ENCODE results near the gene C8B. TPM values are rescaled to one million over a fixed set of nuclear protein-coding genes. Genes with fewer than 3 reads are reported as not detected.

The C8B gene
- total and polyA plus RNA-seq, 9 of the 15 experiments (the other 6 are each of a cell fraction or from before 2014, with no cell fraction given) = not detected

- Histone ChIP-seq H4K20me1 (replicated peaks; ENCODE audit: control insufficient read depth, insufficient read depth, low read length) (no peaks in the 10 kb centered on the region), H3K9me1 (ENCODE audit: control insufficient read depth, insufficient read depth, low read length) (no peaks in the 10 kb centered on the region), H3K4me2 (ENCODE audit: insufficient read depth, low read length) (no peak overlapping the region), H3K9me3 (replicated peaks; ENCODE audit: control insufficient read depth, insufficient read depth, low read depth, low read length) (no peaks in the 10 kb centered on the region), H3K27me3 (ENCODE audit: control insufficient read depth in 2 of 2, insufficient read depth in 2 of 2, low read length in 2 of 2) (0 out of 5 replicates have a peak, but pooled peaks cover 0 to 3% of the 10 kb centered on the region in 2 experiments), H3K4me3 (no peak overlapping the region), H3K4me1 (replicated peaks in 1 of 2; ENCODE audit: control insufficient read depth in 2 of 2, insufficient read depth in 2 of 2, low read length in 2 of 2) (no peaks in the 10 kb centered on the region), H3K9ac (ENCODE audit: insufficient read depth in 1 of 2, low read depth in 2 of 2, low read length in 2 of 2) (no peak overlapping the region), H2AFZ (ENCODE audit: low read depth, low read length) (no peak overlapping the region), H3K36me3 (ENCODE audit: control insufficient read depth, insufficient read depth, low read length) (no peaks in the 10 kb centered on the region), H3K27ac (ENCODE audit: extremely low read depth, low read depth, low read length) (no peak overlapping the region), H3K79me2 (ENCODE audit: control insufficient read depth, insufficient read depth, low read length) (no peaks in the 10 kb centered on the region)
- intact Hi-C loops (cut with micrococcal nuclease) = no loop called here
- ATAC-seq = no peak
- TF ChIP-seq, protein P1, sequence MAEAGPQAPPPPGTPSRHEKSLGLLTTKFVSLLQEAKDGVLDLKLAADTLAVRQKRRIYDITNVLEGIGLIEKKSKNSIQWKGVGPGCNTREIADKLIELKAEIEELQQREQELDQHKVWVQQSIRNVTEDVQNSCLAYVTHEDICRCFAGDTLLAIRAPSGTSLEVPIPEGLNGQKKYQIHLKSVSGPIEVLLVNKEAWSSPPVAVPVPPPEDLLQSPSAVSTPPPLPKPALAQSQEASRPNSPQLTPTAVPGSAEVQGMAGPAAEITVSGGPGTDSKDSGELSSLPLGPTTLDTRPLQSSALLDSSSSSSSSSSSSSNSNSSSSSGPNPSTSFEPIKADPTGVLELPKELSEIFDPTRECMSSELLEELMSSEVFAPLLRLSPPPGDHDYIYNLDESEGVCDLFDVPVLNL (CRISPR knock-in tag; IDR thresholded peaks at IDR 0.05; ENCODE audit: low read depth) = no peak
- no peak for TF ChIP-seq ZKSCAN3 (CRISPR knock-in tag; IDR thresholded peaks at IDR 0.05)
- no peak for TF ChIP-seq ZNF175 (CRISPR knock-in tag; IDR thresholded peaks at IDR 0.05; ENCODE audit: low read depth)
- no peak for TF ChIP-seq NFXL1 (CRISPR knock-in tag; IDR thresholded peaks at IDR 0.05)
- no peak for TF ChIP-seq NONO (IDR thresholded peaks at IDR 0.05; ENCODE audit: low read depth in 2 of 2, low read length in 1 of 2)
- TF ChIP-seq, protein P2, sequence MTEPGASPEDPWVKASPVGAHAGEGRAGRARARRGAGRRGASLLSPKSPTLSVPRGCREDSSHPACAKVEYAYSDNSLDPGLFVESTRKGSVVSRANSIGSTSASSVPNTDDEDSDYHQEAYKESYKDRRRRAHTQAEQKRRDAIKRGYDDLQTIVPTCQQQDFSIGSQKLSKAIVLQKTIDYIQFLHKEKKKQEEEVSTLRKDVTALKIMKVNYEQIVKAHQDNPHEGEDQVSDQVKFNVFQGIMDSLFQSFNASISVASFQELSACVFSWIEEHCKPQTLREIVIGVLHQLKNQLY (CRISPR knock-in tag; conservative IDR thresholded peaks at IDR 0.05) = no peak
- TF ChIP-seq ZHX1 (conservative IDR thresholded peaks at IDR 0.05; ENCODE audit: low read length) = no peak
- TF ChIP-seq ZNF444 (CRISPR knock-in tag; IDR thresholded peaks at IDR 0.05) = no peak
- no peak for TF ChIP-seq LEF1 (IDR thresholded peaks at IDR 0.05)
- no TSS peak for BruUV-seq (replicated peaks)
- WGBS (ENCODE audit: insufficient coverage, low coverage, missing lambda C conversion rate) = 0% methylated on average over 1 of the region's 1 CpG
- DNase-seq (ENCODE audit: extremely low read depth in 1 of 4, low spot score in 3 of 4) = no peak
- in situ Hi-C loops (cut with MboI) = loop anchor here (10.0 kb wide), 1 partner anchor 142 kb away; no protein-coding TSS in a partner anchor
- POLR2A ChIA-PET = interaction anchor here (0.7 to 0.9 kb wide), 2 partner anchors 25 to 33 kb away, joined by 3 to 4 read pairs; no protein-coding TSS in a partner anchor
- FAIRE-seq = no peak
- CTCF ChIA-PET (ENCODE audit: low intra/inter-chr PET ratio) = no interaction called here
Observed at GRCh38 chr1:56966698-56966999, 834 bp upstream of the C8B start.
